Measurements from ENCODE around the gene ASB10. TPM values are rescaled to one million over a fixed set of nuclear protein-coding genes. Genes with fewer than 3 reads are reported as not detected.
A peak's percentile ranks its signal among the peaks of the same experiment; 100 is the strongest.

ASB10 gene
- total RNA-seq, 6 donors from 2014 or later = not detected

DNA sequence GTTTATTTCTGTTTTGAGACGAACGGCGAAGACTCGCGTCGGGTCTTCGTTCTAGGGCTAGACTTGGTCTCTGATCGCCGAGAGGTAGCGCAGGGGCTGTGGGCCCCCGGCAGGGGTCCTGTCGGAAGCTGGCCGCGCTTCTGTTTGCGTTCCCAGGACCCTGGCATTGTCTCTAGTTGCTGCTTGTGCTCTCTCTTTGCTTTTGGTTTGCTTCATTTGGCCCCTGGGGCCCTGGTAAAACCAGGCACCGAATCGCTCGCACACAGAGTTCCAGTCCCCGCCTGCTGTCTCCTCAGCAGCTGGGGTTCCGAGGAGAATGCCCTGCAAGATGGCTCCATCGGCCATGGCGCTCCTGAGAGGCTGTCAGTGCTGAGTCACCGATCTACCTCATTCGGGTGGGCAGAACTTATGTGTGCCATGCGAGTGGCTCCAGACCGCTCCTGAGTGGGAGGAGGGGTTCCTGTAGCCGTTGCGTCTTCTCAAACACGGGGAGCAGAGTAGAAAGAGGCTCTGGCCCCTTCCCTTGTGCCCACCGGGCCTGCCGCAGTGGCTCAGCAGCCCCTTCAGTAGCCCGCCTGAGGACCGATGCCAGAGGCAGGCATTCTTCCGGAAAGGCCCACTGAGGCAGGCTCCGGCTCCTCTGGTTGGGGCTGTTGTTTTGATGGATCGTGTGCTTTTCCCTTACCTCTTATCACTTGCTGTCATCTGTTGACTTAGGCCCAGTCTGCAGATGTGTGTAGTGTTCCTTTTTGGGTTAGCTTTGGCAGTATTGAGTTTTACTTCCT, 46.1 kb upstream of the ASB10 start:
- no peaks in the 10 kb centered on the region for H3K9me3 ChIP-seq
- DNase-seq = peak in 1 of 2 donors; percentile 81
- 4 to 5% methylated on average over 11 to 30 of the region's 36 CpGs for WGBS, 2 donors

GRCh38 chr7:151232091-151232916, 45.3 kb upstream of the ASB10 start, which contains the start of gene CHPF2:
Gene CHPF2 (plus strand): TSS chr7:151232483. CDS start chr7:151234012, 1,529 bp downstream.
- Histone ChIP-seq H3K4me1 (peaks cover 11 to 30% (median 23%) of the 10 kb centered on the region in 4 donors), H3K4me3 (peak within 1 kb of the TSS; percentile 72 to 99 (median 78)), H3K27me3 (no peaks in the 10 kb centered on the region), H3K36me3 (peaks cover 4 to 32% (median 23%) of the 10 kb centered on the region in 4 donors), H3K27ac (peak within 1 kb of the TSS; percentile 81 to 93 (median 85)), H3K9me3 (no peaks in the 10 kb centered on the region)
- 2 to 7% methylated on average over 6 to 76 of the region's 79 CpGs for whole genome bisulfite sequencing, 2 donors
- DNase-seq (peak; percentile 96 to 97), ATAC-seq (ENCODE audit: low FRiP score in 2 of 2) (peak; percentile 95 to 98)
- TF ChIP-seq POLR2AphosphoS5 (IDR thresholded peaks at IDR 0.05) (peak; percentile 80 to 88), EP300 (IDR thresholded peaks at IDR 0.05) (no peak), POLR2A (IDR thresholded peaks at IDR 0.05) (peak in 3 of 4 donors; percentile 78 to 89 (median 79))
- TF ChIP-seq, protein P1, sequence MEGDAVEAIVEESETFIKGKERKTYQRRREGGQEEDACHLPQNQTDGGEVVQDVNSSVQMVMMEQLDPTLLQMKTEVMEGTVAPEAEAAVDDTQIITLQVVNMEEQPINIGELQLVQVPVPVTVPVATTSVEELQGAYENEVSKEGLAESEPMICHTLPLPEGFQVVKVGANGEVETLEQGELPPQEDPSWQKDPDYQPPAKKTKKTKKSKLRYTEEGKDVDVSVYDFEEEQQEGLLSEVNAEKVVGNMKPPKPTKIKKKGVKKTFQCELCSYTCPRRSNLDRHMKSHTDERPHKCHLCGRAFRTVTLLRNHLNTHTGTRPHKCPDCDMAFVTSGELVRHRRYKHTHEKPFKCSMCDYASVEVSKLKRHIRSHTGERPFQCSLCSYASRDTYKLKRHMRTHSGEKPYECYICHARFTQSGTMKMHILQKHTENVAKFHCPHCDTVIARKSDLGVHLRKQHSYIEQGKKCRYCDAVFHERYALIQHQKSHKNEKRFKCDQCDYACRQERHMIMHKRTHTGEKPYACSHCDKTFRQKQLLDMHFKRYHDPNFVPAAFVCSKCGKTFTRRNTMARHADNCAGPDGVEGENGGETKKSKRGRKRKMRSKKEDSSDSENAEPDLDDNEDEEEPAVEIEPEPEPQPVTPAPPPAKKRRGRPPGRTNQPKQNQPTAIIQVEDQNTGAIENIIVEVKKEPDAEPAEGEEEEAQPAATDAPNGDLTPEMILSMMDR (IDR thresholded peaks at IDR 0.05) = peak in 1 of 6 experiments; percentile 5

More for the DNA sequence above, 46.1 kb upstream of the ASB10 start:
- peak; percentile 64 to 76 for ATAC-seq (ENCODE audit: low FRiP score in 2 of 2)
- Histone ChIP-seq H3K4me3 (peak overlapping the region; percentile 72 to 99 (median 78)), H3K36me3 (peaks cover 7 to 41% (median 31%) of the 10 kb centered on the region in 4 donors), H3K27ac (peak overlapping the region; percentile 81 to 93 (median 85)), H3K4me1 (peaks cover 11 to 22% (median 18%) of the 10 kb centered on the region in 4 donors), H3K27me3 (no peaks in the 10 kb centered on the region)
- TF ChIP-seq EP300 (IDR thresholded peaks at IDR 0.05) = no peak
- TF ChIP-seq, protein P1 (IDR thresholded peaks at IDR 0.05) = no peak
- TF ChIP-seq POLR2A (IDR thresholded peaks at IDR 0.05) = no peak
- peak in 1 of 2 donors; percentile 56 for TF ChIP-seq POLR2AphosphoS5 (IDR thresholded peaks at IDR 0.05)

GRCh38 chr7:151231080-151231479, 44.0 kb upstream of the ASB10 start:
- no peaks in the 10 kb centered on the region for H3K9me3 ChIP-seq
- H3K27ac ChIP-seq = no peak overlapping the region
- TF ChIP-seq, protein P1 (IDR thresholded peaks at IDR 0.05) = no peak
- TF ChIP-seq POLR2A (IDR thresholded peaks at IDR 0.05) (no peak), EP300 (IDR thresholded peaks at IDR 0.05) (no peak), POLR2AphosphoS5 (IDR thresholded peaks at IDR 0.05) (no peak)
- no peaks in the 10 kb centered on the region for H3K27me3 ChIP-seq
- H3K36me3 ChIP-seq = peaks cover 0 to 20% (median 13%) of the 10 kb centered on the region in 4 donors
- no peak overlapping the region for H3K4me3 ChIP-seq
- no peak for ATAC-seq (ENCODE audit: low FRiP score in 2 of 2)
- WGBS, 2 donors = 84 to 85% methylated on average over 1 of the region's 1 CpG
- no peak for DNase-seq
- peaks cover 16 to 36% (median 27%) of the 10 kb centered on the region in 4 donors for H3K4me1 ChIP-seq

GRCh38 chr7:151229249-151229648, 42.2 kb upstream of the ASB10 start:
- H3K36me3 ChIP-seq = peaks cover 0 to 10% (median 7%) of the 10 kb centered on the region in 4 donors
- peaks cover 27 to 47% (median 35%) of the 10 kb centered on the region in 4 donors for H3K4me1 ChIP-seq
- H3K27ac ChIP-seq = no peak overlapping the region
- TF ChIP-seq POLR2AphosphoS5 (IDR thresholded peaks at IDR 0.05) (no peak), EP300 (IDR thresholded peaks at IDR 0.05) (no peak), POLR2A (IDR thresholded peaks at IDR 0.05) (no peak)
- TF ChIP-seq, protein P1 (IDR thresholded peaks at IDR 0.05) = no peak
- no peaks in the 10 kb centered on the region for H3K27me3 ChIP-seq
- no peaks in the 10 kb centered on the region for H3K9me3 ChIP-seq
- no peak overlapping the region for H3K4me3 ChIP-seq
- 92 to 94% methylated on average over 10 of the region's 10 CpGs for WGBS, 2 donors
- DNase-seq (no peak), ATAC-seq (ENCODE audit: low FRiP score in 2 of 2) (no peak)
